ENCODE data around the gene HEBP1.

The HEBP1 gene

GRCh38 chr12:12943586-12944260, 56.3 kb downstream of the HEBP1 start:
- no peak for TF ChIP-seq CTCF (IDR thresholded peaks at IDR 0.05; ENCODE audit: borderline replicate concordance, insufficient read depth, low read depth, low read length)
- no peak overlapping the region for H3K4me3 ChIP-seq (ENCODE audit: low read depth, low read length)

- no peak overlapping the region for H3K4me3 ChIP-seq (ENCODE audit: low read depth, low read length)
- no peak for TF ChIP-seq CTCF (IDR thresholded peaks at IDR 0.05; ENCODE audit: borderline replicate concordance, insufficient read depth, low read depth, low read length)
Observed at GRCh38 chr12:12941450-12942350, 58.4 kb downstream of the HEBP1 start.

- no peak for TF ChIP-seq CTCF (IDR thresholded peaks at IDR 0.05; ENCODE audit: borderline replicate concordance, insufficient read depth, low read depth, low read length)
Observed at GRCh38 chr12:12939888-12940287, 60.2 kb downstream of the HEBP1 start.

GRCh38 chr12:12938541-12938940, 61.5 kb downstream of the HEBP1 start:
- H3K4me3 ChIP-seq (ENCODE audit: low read depth, low read length), result no peak overlapping the region
- no peak for TF ChIP-seq CTCF (IDR thresholded peaks at IDR 0.05; ENCODE audit: borderline replicate concordance, insufficient read depth, low read depth, low read length)

More at GRCh38 chr12:12939888-12940287, 60.2 kb downstream of the HEBP1 start:
- no peak overlapping the region for H3K4me3 ChIP-seq (ENCODE audit: low read depth, low read length)

- no peak overlapping the region for H3K4me3 ChIP-seq (ENCODE audit: low read depth, low read length)
- TF ChIP-seq CTCF (IDR thresholded peaks at IDR 0.05; ENCODE audit: borderline replicate concordance, insufficient read depth, low read depth, low read length), result no peak
Observed at GRCh38 chr12:12936983-12937491, 63.0 kb downstream of the HEBP1 start.

- H3K4me3 ChIP-seq (ENCODE audit: low read depth, low read length), result no peak overlapping the region
- no peak for TF ChIP-seq CTCF (IDR thresholded peaks at IDR 0.05; ENCODE audit: borderline replicate concordance, insufficient read depth, low read depth, low read length)
Observed at GRCh38 chr12:12934556-12934955, 65.5 kb downstream of the HEBP1 start.
